ENCODE measurements around the gene NSF.
"Not testable (repeated sequence)": the region's sequence is repeated elsewhere in the genome, so short reads cannot be mapped to it uniquely, and the experiment has no call there.

The NSF gene

DNA sequence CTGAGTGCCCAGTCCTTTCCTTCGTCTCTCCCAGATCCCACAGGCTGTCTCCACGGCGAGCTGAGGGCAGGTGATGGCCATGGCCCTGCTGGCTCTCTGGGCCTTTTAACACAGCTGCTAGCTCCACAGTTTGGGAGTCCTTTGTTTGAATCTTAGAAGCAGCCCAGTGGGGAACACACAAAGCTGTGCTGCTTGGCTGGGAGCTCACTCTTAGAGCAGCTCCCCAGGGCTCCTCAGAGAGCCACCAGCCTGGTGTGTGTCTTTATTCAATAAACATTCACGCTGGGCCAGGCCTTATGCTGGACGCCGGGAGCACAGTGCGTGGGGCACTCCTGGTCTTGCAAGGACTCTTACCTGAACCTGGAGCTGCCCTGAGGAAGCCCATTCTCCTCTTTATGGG is 198.3 kb downstream of the NSF start:
- in situ Hi-C loops (cut with MboI; ENCODE audit: low pct_unique_long_range_greater_than_20kb, low sequenced_read_pairs) = no loop called here
- DNase-seq = no peak

DNA sequence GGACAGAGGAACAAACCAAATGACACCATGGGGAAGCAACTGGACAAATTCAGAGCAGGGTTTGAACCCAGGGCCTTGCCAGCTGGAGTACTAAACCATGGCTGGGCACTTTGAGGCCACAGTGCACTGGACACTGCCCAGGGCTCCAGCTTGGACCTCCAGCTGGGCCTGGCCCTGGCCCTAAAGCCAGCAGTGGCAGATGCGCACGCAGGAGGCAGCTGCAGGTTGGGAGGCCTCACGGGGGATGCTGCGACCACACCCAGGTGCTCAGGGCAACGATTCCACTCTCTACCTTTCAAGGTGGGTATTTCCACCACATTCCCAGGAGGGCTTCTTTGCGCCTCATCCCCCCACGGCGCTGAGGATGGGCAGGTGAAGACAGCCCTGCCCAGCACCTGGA is 199.1 kb downstream of the NSF start:
- in situ Hi-C loops (cut with MboI; ENCODE audit: low pct_unique_long_range_greater_than_20kb, low sequenced_read_pairs) = no loop called here
- DNase-seq = no peak

DNA sequence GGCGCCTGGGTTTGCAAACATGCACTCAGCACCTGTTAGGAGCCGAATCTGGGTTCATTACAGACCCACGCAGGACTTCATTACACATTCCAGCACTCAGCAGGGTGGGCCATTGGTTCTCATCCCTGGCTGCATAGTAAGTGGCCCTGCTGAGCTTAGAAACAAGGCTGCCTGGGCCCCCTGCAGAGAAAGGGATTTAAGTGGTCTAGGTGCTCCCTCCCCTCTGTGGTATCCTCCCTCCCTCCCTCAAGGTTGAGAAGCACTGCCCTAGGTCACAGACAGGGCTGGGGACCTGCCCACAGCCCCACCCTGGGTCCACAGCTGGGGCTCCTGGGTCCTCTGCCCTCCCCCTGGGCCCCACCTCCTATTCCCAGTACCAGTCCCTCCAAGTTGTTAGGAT is 199.7 kb downstream of the NSF start:
- in situ Hi-C loops (cut with MboI; ENCODE audit: low pct_unique_long_range_greater_than_20kb, low sequenced_read_pairs) = no loop called here
- no peak for DNase-seq

DNA sequence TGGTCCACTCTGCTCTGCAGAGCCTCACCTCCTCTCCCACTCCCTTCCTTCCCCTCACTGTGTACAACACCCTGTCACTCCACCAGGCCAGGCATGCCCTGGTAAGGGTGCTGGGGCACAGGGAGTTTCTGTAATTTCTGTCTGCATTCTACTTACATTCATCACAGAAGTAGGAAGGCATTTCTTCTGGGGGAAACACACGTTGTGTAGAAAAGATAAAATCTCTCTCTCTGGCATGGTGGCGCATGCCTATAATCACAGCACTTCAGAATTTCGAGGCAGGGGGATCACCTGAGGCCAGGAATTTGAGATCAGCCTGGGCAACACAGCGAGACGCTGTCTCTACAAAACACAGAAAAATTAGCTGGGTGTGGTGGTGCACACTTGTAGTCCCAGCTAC is 201.1 kb downstream of the NSF start:
- in situ Hi-C loops (cut with MboI; ENCODE audit: low pct_unique_long_range_greater_than_20kb, low sequenced_read_pairs) = no loop called here
- no peak for DNase-seq

DNA sequence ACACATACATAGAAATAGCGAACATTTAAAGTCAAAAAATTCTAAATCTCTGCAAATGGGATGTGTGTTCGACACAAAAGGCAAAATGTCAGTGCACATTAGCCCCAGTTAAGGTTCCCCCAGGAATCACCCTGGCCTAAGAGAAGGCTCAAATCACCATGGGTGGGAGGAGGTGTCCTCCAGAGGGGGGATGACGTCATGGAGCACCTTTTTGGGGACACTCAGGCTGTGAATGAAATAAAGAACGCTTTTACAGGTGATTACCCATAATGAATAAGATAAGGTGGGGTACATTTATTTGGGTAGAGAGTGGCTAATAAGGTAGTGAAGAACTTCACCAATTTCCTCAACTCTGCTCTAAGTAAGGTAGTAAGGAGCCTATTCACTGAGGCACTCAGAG is 201.6 kb downstream of the NSF start:
- no peak for DNase-seq
- in situ Hi-C loops (cut with MboI; ENCODE audit: low pct_unique_long_range_greater_than_20kb, low sequenced_read_pairs) = no loop called here

DNA sequence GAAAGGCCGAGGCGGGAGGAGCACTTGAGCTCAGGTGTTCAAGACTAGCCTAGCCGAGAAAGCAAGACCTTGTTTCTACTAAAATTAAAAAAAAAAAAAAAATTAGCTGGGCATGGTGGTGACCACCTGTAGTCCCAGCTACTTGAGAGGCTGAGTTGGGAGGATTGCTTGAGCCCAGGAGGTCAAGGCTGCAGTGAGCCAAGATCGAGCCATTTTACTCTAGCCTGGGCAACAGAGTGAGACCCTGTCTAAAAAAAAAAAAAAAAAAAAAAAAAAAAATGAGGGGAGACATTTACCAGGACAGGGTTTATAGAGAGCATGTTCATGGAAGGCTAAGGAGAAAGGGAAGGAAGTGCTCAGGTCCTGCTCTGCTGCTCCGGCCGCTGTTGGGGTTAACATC is 202.6 kb downstream of the NSF start:
- in situ Hi-C loops (cut with MboI; ENCODE audit: low pct_unique_long_range_greater_than_20kb, low sequenced_read_pairs); DNase-seq: not testable (repeated sequence)

DNA sequence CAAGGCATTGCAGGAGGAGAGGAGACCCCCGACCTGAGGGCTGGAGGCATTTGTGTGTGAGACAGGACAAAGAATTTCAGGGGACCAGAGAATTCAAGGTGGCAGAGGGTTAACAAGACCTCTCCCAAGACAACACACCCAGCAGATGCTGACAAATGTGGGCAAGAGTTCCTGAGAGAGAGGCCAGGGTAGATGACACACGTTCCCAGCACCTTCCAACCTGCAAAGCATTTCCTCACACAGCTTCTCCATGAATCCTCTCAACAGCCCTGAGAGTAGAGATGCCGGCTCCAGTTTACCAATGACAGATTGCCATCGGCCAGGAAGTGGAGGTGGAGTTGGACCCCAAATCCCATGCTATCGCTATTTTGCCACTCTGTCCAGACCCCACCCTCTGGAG is 203.1 kb downstream of the NSF start:
- DNase-seq = no peak
- in situ Hi-C loops (cut with MboI; ENCODE audit: low pct_unique_long_range_greater_than_20kb, low sequenced_read_pairs) = no loop called here

DNA sequence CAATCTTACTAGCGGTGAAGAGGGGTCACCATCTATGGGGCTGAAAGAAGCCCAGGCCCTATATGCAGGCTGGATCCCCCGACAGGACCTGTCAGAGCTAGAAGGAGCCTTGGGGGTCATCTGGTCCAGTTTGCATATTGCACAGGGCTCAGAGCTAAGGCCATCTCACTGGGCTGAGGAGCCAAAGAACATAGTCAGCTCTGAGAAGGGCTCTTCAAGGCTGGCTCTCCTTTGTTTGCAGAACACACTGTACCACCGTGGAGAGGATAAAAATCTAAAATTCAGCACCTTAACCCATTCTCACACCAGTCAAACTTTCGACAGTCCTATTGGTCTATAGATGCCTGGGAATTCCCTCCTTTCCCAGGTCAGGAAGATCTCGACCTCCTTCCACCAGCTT is 203.8 kb downstream of the NSF start:
- DNase-seq = no peak
- in situ Hi-C loops (cut with MboI; ENCODE audit: low pct_unique_long_range_greater_than_20kb, low sequenced_read_pairs) = no loop called here

DNA sequence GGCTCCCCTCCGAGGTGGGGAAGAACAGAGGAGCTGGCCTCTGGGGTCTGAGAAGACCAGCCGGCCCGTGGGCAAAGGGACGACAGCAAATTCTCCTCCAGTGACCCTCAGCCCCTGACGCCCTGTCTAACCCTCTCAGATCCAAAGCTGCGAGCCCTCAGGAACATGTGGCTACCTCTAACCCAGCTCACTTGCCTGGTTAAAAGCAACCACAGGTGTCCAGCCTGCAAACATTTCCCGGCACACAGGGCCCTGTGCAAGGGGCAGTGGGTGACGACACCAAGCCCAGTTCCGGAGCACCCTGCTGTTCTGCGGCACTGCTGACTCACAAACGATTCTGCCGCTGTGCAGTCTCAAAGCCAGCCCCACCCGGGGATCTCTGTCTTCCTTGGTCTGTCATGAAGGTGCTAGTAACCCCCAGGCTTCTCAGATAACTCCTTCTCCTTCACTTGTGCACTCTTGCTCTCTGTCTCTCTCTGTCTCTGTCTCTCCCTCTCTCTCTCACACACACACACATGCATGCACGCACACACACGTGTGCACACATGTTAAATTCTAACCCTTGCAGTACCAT is 205.0 kb downstream of the NSF start:
- in situ Hi-C loops (cut with MboI; ENCODE audit: low pct_unique_long_range_greater_than_20kb, low sequenced_read_pairs) = no loop called here
- no peak for DNase-seq

DNA sequence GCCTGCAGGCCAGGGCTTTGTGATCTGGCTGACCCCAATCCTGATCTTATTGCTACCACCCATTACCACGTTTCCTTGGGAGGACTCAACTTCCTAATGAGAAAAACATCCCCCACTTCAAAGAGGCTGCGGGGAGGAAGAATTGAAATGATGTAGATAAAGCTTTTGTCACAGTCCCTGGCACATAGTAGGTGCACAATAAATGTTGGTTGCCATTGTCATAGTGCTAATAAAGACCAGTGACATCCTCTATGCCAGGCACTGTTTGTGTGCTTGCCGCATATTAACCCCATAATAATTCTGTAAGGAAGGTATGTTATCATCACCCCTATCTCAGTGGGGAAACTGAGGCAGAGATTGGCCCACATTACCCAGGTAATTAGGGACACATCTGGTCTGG is 205.6 kb downstream of the NSF start:
- in situ Hi-C loops (cut with MboI; ENCODE audit: low pct_unique_long_range_greater_than_20kb, low sequenced_read_pairs) = no loop called here
- DNase-seq = no peak

DNA sequence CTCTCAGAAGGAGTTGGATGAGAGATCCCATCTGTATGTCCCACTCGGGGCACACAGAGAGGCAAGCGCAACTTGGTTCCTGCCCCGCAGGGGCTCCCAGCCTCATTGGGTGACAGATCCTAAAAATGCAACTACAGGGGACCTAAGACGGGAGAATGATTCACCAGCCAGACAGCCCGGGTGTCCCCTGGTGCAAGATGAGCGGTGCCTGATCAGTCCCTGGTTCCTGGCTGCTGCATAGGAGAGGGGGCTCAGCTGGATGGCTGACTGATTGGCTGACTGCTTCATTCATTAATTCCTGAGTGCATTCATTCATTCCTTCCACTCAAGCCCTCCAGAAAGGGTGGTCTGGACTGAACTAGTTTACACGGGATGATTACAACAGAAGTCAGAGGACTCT is 206.1 kb downstream of the NSF start:
- in situ Hi-C loops (cut with MboI; ENCODE audit: low pct_unique_long_range_greater_than_20kb, low sequenced_read_pairs) = no loop called here
- no peak for DNase-seq

DNA sequence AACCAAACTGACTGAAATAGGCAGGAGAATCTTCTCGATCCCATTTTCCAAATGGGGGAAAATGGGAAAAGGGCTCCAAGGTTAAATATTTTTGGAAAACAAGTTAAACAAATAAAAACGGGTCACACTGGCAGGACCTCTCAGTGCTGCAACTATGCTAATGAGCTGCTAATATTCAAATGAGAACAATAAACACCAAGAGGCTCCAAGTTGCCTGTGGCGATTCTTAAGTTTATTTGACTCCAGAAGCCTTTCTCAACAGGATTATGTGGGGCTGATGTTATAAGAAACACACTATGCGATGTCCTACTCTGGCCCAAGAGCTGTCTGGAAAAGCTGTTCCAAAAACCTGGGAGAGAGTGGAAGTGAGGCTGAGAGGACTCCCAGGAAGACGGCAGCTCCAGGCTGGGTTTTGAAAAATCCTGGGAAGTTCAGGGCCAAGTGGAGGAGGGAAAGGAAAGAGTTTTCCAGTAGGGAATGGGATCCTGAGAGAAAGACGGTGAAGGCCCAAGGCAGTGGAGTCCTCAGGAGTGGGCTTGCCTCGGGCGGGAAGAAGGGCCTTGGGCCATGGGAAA is 206.6 kb downstream of the NSF start:
- in situ Hi-C loops (cut with MboI; ENCODE audit: low pct_unique_long_range_greater_than_20kb, low sequenced_read_pairs) = no loop called here
- DNase-seq = no peak

DNA sequence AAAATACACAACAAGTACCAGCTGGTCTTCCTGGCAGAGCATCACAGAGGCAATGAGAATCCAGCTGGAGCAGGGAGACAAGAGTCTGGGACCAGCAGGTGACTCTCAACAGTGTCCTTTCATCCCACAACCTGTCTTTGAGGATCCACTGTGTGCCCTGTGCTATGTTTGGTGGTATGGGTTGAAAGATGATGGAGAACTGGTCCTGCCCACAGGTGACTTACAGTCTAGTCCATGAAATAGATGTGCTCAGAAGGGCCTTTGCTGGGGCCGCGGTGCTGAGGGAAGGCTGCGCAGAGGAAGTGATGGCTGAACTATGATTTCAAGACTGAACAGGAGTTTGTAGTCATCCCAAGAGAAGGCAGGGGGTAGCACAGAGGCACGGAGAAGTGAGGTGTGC is 210.1 kb downstream of the NSF start:
- in situ Hi-C loops (cut with MboI; ENCODE audit: low pct_unique_long_range_greater_than_20kb, low sequenced_read_pairs) = loop anchor here (25.0 kb wide), 1 partner anchor 813 kb away; the partner anchor contains the start of gene STH
- no peak for DNase-seq

DNA sequence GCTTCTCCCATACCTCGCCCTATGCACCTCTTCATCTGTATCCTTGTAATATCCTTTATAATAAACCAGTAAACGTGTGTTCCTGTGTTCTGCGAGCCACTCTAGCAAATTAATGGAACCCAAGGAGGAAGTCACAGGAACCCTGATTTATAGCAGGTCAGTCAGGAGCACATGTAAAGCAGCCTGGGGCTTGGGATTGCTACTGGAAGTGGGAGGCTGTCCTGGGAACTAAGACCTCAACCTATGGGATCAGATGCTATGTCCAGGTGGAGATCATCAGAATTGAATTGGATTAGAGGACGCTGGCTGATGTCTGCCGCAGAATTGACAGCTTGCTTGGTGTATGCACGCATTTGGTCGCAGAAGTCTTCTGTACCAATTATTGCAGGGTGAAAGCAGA is 212.3 kb downstream of the NSF start:
- no peak for DNase-seq
- in situ Hi-C loops (cut with MboI; ENCODE audit: low pct_unique_long_range_greater_than_20kb, low sequenced_read_pairs) = loop anchor here (25.0 kb wide), 1 partner anchor 815 kb away; the partner anchor contains the start of gene STH

DNA sequence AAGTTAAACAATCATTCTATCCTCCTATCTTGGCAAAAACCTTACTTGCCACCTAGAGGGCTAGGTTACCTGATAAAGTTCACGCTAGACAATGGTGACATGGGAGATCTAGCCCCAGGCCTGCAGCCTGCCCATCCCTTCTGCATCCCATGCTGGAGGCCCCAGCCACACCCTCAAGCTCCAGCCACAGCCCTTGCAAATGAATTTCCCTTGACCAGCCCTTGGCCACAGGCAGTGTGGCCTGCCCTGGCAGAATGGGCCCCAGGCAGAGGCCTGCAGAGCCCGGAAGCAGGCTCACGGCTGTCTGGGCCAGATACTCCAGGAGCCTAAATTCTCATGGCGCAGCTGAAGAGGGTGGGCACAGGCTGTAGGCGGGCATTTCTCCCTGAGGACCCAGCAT is 213.1 kb downstream of the NSF start:
- no peak for DNase-seq
- in situ Hi-C loops (cut with MboI; ENCODE audit: low pct_unique_long_range_greater_than_20kb, low sequenced_read_pairs) = loop anchor here (25.0 kb wide), 1 partner anchor 816 kb away; the partner anchor contains the start of gene STH

DNA sequence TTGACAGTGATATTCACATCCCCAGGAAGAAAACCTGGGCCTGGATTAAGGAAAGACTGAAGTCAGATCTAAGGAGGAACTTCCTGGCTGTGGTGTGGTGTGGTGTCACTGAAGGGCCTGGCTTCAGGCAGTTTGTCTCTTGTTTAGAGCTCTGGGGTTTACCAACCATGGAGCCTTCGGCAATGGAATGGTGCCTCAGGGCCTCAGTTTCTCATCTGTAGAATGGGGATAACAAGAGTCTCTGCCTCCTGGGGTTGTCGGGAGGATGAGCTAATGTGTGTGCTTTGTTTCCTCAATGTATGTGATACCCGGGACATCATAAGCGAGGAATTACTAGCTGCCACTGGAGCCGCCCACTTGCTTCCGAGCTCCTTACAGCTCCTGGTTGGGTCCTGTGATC is 215.3 kb downstream of the NSF start:
- no peak for DNase-seq
- in situ Hi-C loops (cut with MboI; ENCODE audit: low pct_unique_long_range_greater_than_20kb, low sequenced_read_pairs) = loop anchor here (25.0 kb wide), 1 partner anchor 818 kb away; the partner anchor contains the start of gene STH
